ENCODE measurements around the gene PTPRG.

Gene PTPRG

GRCh38 chr3:62149539-62149938 lies 588.2 kb downstream of the PTPRG start:
- no peak for DNase-seq
- no peak overlapping the region for H3K27ac ChIP-seq
- in situ Hi-C loops (cut with HindIII; ENCODE audit: low pct_ligation_motif_present, low sequenced_read_pairs), result loop anchor here (25.0 kb wide), 1 partner anchor 287 kb away; no protein-coding TSS in a partner anchor
- no peak overlapping the region for H3K4me3 ChIP-seq (ENCODE audit: low read depth, low read length)
- no peaks in the 10 kb centered on the region for H3K36me3 ChIP-seq (replicated peaks)
- no peaks in the 10 kb centered on the region for H3K27me3 ChIP-seq (replicated peaks)
- TF ChIP-seq CTCF (IDR thresholded peaks at IDR 0.05; ENCODE audit: low read depth, low read length, missing control alignments), result no peak

DNA sequence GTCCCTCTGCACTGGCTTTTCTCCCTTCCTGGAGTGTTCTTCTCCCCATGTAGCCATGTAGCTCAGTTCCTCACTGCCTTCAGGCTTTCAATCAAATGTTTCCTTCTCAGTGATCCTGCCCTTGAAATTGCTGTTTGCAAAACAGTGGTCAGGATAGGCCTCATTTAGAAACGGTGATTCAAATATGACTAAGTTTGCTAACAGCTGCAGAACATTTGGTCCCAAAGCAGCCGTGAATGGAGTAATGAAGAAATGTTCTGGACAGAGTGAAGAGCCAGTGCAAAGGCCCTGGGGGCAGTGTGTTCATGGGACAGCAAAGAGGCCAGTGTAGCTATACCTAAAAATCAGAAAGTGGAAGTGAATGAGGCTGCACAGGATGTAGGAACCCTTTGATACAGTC lies 588.6 kb downstream of the PTPRG start:
- no peaks in the 10 kb centered on the region for H3K27me3 ChIP-seq (replicated peaks)
- H3K27ac ChIP-seq, result no peak overlapping the region
- in situ Hi-C loops (cut with HindIII; ENCODE audit: low pct_ligation_motif_present, low sequenced_read_pairs), result loop anchor here (25.0 kb wide), 1 partner anchor 288 kb away; no protein-coding TSS in a partner anchor
- H3K4me3 ChIP-seq (ENCODE audit: low read depth, low read length), result no peak overlapping the region
- H3K36me3 ChIP-seq (replicated peaks), result no peaks in the 10 kb centered on the region
- no peak for TF ChIP-seq CTCF (IDR thresholded peaks at IDR 0.05; ENCODE audit: low read depth, low read length, missing control alignments)
- peak; percentile 33 for DNase-seq

GRCh38 chr3:62151591-62151990 lies 590.2 kb downstream of the PTPRG start:
- TF ChIP-seq CTCF (IDR thresholded peaks at IDR 0.05; ENCODE audit: low read depth, low read length, missing control alignments), result no peak
- Histone ChIP-seq H3K27ac (no peak overlapping the region), H3K27me3 (replicated peaks) (no peaks in the 10 kb centered on the region), H3K36me3 (replicated peaks) (no peaks in the 10 kb centered on the region), H3K4me3 (ENCODE audit: low read depth, low read length) (no peak overlapping the region)
- in situ Hi-C loops (cut with HindIII; ENCODE audit: low pct_ligation_motif_present, low sequenced_read_pairs), result no loop called here
- peak; percentile 34 for DNase-seq

DNA sequence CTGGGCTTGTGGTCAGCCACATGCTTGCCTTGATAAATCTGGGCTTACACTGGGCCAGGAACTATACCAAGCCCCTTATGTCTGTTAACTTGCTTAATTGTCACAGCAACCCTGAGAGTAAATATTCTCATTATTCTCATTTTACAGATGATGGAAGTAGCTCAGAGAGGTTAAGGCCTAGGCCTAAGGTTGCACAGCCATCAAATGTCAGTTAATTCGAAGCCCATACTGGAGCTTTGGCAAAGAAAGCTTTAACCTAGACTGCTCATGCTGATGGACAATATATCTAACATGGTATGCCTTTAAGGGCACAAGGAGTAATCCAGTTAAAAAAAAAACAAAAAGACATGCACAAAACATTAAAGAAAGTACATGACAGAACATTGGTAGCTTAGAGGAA lies 591.9 kb downstream of the PTPRG start:
- no peak for TF ChIP-seq CTCF (IDR thresholded peaks at IDR 0.05; ENCODE audit: low read depth, low read length, missing control alignments)
- Histone ChIP-seq H3K36me3 (replicated peaks) (no peaks in the 10 kb centered on the region), H3K27me3 (replicated peaks) (no peaks in the 10 kb centered on the region), H3K4me3 (ENCODE audit: low read depth, low read length) (no peak overlapping the region), H3K27ac (no peak overlapping the region)
- DNase-seq, result no peak
- in situ Hi-C loops (cut with HindIII; ENCODE audit: low pct_ligation_motif_present, low sequenced_read_pairs), result no loop called here

GRCh38 chr3:62154457-62155148 lies 593.2 kb downstream of the PTPRG start:
- no peak overlapping the region for H3K4me3 ChIP-seq (ENCODE audit: low read depth, low read length)
- H3K36me3 ChIP-seq (replicated peaks), result no peaks in the 10 kb centered on the region
- H3K27ac ChIP-seq, result no peak overlapping the region
- H3K27me3 ChIP-seq (replicated peaks), result no peaks in the 10 kb centered on the region
- no peak for TF ChIP-seq CTCF (IDR thresholded peaks at IDR 0.05; ENCODE audit: low read depth, low read length, missing control alignments)
- in situ Hi-C loops (cut with HindIII; ENCODE audit: low pct_ligation_motif_present, low sequenced_read_pairs), result no loop called here
- DNase-seq, result no peak

Data from brain microvascular endothelial cell (primary cell).